Motor neuron (in vitro differentiated cells): Measurements from ENCODE around the gene GRK5. TPM values are rescaled to one million over a fixed set of nuclear protein-coding genes. Genes with fewer than 3 reads are reported as not detected.

Source experiments
- ATAC-seq, 8 experiments: fragments of 200-7000 bp; cut with Tn5 transposase; replicated peaks in 6 of 8; 2 replicates each; pipeline ENCODE4 v1.8.0; 2021; ENCODE audit warnings: mild to moderate bottlenecking in 8 of 8, moderate library complexity in 8 of 8
- H3K27ac ChIP-seq, 2 donors: fragments of 250-450 bp; sonication (Bioruptor Pico); 2 replicates each; pipeline ENCODE4 v1.9.0; 2021; ENCODE audit warnings: antibody characterized with exemption in 2 of 2, mild to moderate bottlenecking in 2 of 2, moderate library complexity in 1 of 2
- H3K4me1 ChIP-seq, 2 donors: fragments of 250-450 bp; sonication (Bioruptor Pico); replicated peaks in 1 of 2; 2 replicates each; pipeline ENCODE4 v1.6.1; 2021; ENCODE audit warnings: antibody characterized with exemption in 2 of 2, mild to moderate bottlenecking in 2 of 2, moderate library complexity in 1 of 2
- H3K4me3 ChIP-seq, 5 donors: fragments of 250-450 bp; sonication (Bioruptor Pico); 2 replicates each; pipeline ENCODE4 v1.9.0; 2021; ENCODE audit warnings: antibody characterized with exemption in 5 of 5, mild to moderate bottlenecking in 5 of 5, moderate library complexity in 4 of 5
- WGBS, 10 experiments: fragments of 450-650 bp; shearing (Covaris generic); methylation state at CpG; one replicate each; pipeline ENCODE4 v1.0.0; 2022; 5-methylcytosine and 5-hydroxymethylcytosine counted together
- in situ Hi-C, 9 experiments: fragments of 400-800 bp; cut with MboI; loops; one replicate each; pipeline ENCODE4 v1.15.0; 2021; ENCODE audit warnings: low sequenced_read_pairs in 9 of 9, low pct_unique_long_range_greater_than_20kb in 2 of 9; ENCODE audit not compliant: unreplicated experiment in 9 of 9
- total RNA-seq, 8 experiments: library from RNA; unstranded; fragments of 300-600 nt; gene quantifications; 2 replicates each; pipeline versions ENCODE4 v1.2.3 to v1.2.4, GENCODE V29; 2022

The GRK5 gene
- total RNA-seq, 8 experiments from 2014 or later, result 4.0 to 27.2 (median 11.1) TPM

DNA sequence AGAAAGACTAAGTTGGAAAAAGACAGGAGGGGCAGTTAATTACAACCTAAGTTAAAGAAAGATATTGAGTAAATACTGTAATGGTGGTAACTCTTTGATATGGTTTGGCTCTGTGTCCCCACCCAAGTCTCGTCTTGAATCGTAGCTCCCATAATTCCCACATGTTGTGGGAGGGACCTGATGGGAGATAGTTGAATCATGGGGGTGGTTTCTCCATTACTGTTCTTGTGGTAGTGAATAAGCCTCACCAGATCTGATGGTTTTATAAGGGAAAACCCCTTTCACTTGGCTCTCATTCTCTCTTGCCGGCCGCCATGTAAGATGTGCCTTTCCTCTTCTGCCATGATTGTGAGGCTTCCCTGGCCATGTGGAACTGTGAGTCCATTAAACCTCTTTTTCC, 143.8 kb downstream of the GRK5 start:
- peak in 2 of 8 experiments; percentile 66 to 86 for ATAC-seq
- 20 to 100% (median 93%) methylated on average over 1 to 4 of the region's 4 CpGs; no CpG with 5 or more reads in 3 of the 10 experiments for WGBS, 10 experiments
- H3K4me1 ChIP-seq, result peaks cover 7 to 11% of the 10 kb centered on the region in 2 donors
- no peak overlapping the region for H3K27ac ChIP-seq
- in situ Hi-C loops, result no loop called here
- H3K4me3 ChIP-seq, result no peak overlapping the region

DNA sequence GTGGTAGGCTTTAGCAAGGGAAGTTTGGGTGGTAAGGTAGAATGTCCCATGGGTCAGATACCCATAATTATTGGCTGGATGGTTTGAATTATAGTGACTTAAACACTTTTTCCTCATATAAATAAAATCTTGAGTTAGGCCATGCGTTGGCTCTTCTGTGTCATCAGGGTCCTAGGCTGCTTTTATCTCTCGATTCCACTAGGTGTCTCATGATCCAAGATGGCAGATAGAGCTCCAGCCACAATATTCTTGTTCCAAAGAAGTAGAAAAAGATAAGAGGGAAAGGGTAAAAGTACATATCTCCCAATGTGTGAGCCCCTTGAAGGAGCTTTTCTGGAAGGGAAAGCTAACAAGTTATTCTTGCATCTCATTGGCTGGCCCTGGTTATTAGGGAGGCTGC, 144.7 kb downstream of the GRK5 start:
- H3K4me1 ChIP-seq, result peaks cover 0 to 4% of the 10 kb centered on the region in 2 donors
- H3K4me3 ChIP-seq, result no peak overlapping the region
- WGBS, 10 experiments, result 92 to 100% (median 94%) methylated on average over 1 to 2 of the region's 2 CpGs; no CpG with 5 or more reads in 3 of the 10 experiments
- no peak overlapping the region for H3K27ac ChIP-seq
- no peak for ATAC-seq
- in situ Hi-C loops, result no loop called here

DNA sequence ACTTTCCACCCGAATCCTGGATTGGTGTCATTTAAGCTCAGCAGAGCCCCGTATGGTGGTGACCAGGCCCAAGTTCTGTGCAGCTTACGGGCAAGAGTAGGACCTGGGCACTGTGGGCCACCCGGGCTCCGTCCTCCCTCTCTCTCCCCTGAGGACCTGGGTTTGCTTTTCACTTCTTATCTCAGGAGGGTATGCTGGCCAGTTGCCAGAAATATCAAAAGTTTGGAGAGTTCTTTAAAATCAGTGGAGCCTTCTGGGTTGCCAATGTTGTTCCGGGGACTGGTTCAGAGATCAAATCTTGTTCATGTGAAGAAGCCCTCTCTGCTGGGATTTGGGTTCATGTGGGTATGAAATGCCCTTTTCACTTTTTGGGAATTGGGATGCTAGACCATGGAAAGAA, 145.4 kb downstream of the GRK5 start:
- Histone ChIP-seq H3K4me3 (no peak overlapping the region), H3K4me1 (peaks cover 0 to 3% of the 10 kb centered on the region in 2 donors), H3K27ac (no peak overlapping the region)
- no peak for ATAC-seq
- in situ Hi-C loops, result no loop called here
- WGBS, 10 experiments, result 80 to 100% (median 100%) methylated on average over 1 to 4 of the region's 6 CpGs; no CpG with 5 or more reads in 2 of the 10 experiments

DNA sequence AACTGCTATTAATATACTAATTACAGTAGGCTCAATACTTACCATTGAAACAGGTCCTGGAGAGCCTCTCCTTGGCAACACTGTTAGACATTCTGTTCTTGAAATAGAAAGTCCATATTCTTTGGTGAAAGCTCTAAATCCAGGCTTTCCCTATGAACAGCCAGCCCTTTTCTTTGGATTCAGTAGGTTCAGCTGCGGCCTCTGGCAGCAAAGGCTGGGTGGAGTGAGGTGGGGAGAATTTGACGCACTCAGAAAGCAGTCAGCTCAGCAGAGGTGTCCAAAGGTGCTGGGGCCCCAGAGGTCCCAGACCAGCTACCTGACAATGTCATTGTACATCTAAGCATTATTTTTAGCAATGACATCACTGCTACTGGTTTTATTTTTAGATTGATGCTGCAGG, 146.1 kb downstream of the GRK5 start:
- in situ Hi-C loops, result no loop called here
- no peak overlapping the region for H3K27ac ChIP-seq
- WGBS, 10 experiments, result 40 to 100% (median 100%) methylated on average over 1 of the region's 2 CpGs; no CpG with 5 or more reads in 5 of the 10 experiments
- H3K4me3 ChIP-seq, result no peak overlapping the region
- no peaks in the 10 kb centered on the region for H3K4me1 ChIP-seq
- ATAC-seq, result no peak

DNA sequence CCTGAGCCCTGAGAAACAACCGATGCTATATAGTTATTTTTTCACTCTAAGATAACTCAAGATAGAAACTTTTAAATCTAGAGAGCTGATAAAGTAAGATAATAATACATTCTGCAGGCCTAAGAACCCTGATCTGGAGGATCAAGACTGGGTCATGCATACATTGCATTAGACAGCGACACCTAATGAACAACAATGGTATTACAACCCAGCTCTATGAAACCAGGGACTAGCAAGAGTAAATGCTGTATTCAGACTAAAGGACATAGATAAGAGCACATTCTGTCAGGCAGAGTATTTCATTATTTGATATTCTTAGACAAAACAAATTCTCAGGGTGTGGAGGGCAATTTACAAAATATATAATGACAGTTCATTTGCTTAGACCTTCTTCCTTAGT, 148.6 kb downstream of the GRK5 start:
- WGBS, 10 experiments, result 43 to 100% (median 77%) methylated on average over 1 to 2 of the region's 2 CpGs; no CpG with 5 or more reads in 2 of the 10 experiments
- Histone ChIP-seq H3K4me3 (no peak overlapping the region), H3K27ac (no peak overlapping the region), H3K4me1 (no peaks in the 10 kb centered on the region)
- ATAC-seq, result no peak
- in situ Hi-C loops, result no loop called here

DNA sequence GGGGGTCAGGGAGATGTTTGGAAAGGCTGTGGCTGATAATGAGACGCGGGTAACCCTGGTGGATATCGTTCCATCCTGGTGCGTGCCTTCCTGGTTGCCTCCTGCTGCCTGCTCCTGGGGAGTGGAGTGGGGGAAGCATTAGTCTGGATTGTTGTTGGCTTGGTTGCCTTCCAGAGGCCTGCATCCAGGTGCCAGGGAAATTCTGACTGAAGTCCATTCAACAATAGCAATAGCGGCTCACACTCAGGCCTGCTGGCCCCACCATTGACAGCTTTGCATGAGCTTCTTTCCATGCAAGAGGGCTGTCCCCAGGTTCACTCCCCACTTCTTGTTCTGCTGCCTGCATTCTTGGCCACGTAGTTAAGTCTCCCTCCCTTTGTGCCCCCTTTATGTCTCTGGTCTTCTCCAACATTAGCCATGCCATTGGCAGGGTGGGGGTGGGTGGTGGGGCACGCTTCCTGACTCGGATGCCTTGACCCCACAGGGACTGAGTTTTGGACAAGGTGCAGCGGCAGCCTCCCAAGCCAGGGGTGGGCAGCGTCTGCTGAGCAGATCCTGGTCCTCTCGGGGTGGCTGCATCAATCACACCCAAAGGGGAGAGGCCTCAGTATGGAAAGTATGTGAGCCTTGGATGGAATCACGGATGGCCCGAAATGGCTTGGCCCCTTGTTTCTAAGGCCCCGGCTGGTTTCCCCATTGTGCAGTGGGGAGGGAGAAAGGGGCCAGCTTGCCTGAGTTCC, 150.2 kb downstream of the GRK5 start:
- 77 to 100% (median 96%) methylated on average over 1 to 4 of the region's 14 CpGs; no CpG with 5 or more reads in 6 of the 10 experiments for WGBS, 10 experiments
- Histone ChIP-seq H3K4me3 (no peak overlapping the region), H3K27ac (no peak overlapping the region), H3K4me1 (no peaks in the 10 kb centered on the region)
- in situ Hi-C loops, result no loop called here
- ATAC-seq, result no peak

DNA sequence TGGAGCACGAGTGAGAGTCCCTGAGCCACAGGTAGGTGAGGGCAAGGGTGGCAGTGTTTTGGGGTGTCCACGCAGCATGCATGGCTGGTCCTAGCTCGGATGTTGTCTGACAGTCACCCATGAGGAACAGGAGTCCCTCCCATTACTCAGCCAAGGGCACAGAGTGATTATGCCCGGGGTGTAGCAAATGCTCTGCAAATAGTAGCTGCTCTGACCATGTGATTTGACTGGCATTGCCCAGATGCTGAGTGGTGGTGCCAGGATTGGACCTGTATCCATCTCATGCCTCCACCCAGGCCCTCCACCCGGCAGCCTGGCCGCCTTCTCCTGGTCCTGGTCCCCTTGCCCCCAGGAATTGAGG, 150.8 kb downstream of the GRK5 start:
- Histone ChIP-seq H3K4me1 (no peaks in the 10 kb centered on the region), H3K27ac (no peak overlapping the region), H3K4me3 (no peak overlapping the region)
- in situ Hi-C loops, result no loop called here
- WGBS, 10 experiments, result 86 to 100% (median 90%) methylated on average over 2 to 3 of the region's 6 CpGs; no CpG with 5 or more reads in 7 of the 10 experiments
- no peak for ATAC-seq

DNA sequence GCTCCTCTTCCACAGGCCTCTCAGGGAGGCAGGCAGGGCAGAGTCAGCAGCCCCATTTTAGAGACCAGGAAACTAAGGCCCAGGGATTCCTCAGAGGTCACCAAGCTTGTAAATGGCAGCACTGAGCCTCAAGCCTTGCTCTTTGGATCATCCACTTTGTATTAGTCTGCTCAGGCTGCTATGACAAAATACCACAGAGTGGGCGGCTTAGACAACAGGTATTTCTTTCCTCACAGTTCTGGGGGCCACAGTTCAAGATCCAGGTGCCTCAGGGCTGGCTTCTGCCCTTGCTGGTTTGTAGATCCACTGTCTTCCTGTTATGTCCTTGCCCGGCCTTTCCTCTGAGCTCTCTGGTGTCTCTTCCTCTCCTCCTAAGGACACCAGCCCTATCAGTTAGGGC, 151.2 kb downstream of the GRK5 start:
- 83 to 100% (median 100%) methylated on average over 1 to 2 of the region's 2 CpGs; no CpG with 5 or more reads in 7 of the 10 experiments for WGBS, 10 experiments
- H3K4me3 ChIP-seq, result no peak overlapping the region
- in situ Hi-C loops, result no loop called here
- H3K27ac ChIP-seq, result no peak overlapping the region
- ATAC-seq, result no peak
- H3K4me1 ChIP-seq, result no peaks in the 10 kb centered on the region

DNA sequence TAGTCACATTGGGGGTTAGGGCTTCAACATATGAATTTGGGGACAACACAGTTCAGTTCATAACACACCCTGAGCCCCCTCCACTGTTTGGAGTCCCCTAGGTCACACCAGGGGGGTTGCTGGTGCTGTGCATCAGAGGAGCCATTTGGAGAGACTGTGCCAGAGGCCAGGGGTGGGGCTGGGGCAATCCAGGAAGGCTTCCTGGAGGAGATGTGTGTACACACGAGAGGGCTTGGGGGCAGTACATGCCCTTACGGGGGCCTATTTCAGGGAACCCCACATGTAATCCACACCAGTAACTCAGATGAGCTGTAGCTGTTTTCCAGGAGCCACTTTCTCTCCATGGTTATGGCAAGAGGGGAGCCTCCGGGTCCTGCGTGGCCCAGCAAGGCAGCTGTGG, 151.7 kb downstream of the GRK5 start:
- no peak overlapping the region for H3K27ac ChIP-seq
- no peaks in the 10 kb centered on the region for H3K4me1 ChIP-seq
- H3K4me3 ChIP-seq, result no peak overlapping the region
- ATAC-seq, result no peak
- in situ Hi-C loops, result no loop called here
- 70 to 100% (median 92%) methylated on average over 1 to 2 of the region's 4 CpGs; no CpG with 5 or more reads in 6 of the 10 experiments for WGBS, 10 experiments

DNA sequence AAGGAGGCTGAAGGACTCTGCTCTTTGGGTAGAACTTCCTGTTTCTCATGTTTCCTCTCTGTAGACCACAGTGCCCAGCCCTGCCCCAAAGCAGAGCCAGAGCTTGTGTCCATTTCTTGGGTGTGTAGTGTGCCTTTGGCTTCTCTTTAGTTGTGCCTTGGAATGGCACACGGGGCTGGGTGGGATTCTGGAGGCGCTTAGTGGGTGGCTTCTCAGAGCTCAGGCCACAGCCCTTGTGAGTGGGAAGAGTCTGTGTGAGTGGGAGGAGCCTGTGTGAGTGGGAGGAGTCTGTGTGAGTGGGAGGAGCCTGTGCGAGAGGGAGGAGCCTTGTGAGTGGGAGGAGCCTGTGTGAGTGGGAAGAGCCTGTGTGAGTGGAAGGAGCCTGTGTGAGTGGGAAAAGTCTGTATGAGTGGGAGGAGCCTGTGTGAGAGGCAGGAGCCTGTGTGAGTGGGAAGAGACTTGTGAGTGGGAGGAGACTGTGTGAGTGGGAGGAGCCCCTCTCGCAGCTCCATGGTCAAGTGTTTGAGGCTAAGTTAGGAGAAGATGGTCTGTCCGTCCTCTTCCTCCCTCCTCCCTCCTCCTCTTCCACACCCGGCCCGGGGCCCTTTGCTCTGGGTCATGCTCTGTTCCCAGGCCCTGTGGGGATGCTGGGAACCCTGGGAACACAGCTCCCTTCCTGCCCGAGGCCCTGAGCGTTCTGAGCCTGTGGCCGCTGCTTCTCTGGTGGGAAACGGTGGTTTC, 153.0 kb downstream of the GRK5 start:
- Histone ChIP-seq H3K4me3 (no peak overlapping the region), H3K27ac (no peak overlapping the region), H3K4me1 (peaks cover 10 to 11% of the 10 kb centered on the region in 2 donors)
- 53 to 100% (median 88%) methylated on average over 1 to 5 of the region's 11 CpGs; no CpG with 5 or more reads in 5 of the 10 experiments for WGBS, 10 experiments
- peak in 1 of 8 experiments; percentile 35 for ATAC-seq
- in situ Hi-C loops, result no loop called here

DNA sequence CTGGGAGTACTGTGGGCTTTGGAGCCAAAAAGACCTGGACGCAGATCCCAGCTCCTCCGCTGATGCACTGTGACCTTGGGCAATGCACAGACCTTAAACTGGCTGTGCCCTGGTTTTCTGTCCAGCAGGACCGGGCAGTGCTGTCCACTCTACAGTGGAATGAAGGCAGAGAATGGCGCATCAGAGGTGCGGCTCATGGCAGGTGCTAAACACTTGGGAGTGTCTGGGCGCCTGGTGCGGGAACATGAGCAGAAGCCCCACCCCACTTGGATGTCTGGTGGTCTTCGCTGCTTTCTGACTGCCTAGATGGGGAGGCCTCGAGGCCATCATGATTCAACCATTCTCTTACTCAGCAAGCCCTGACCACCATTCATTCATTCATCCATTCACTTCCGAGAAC, 153.7 kb downstream of the GRK5 start:
- no peak for ATAC-seq
- in situ Hi-C loops, result no loop called here
- Histone ChIP-seq H3K4me1 (peaks cover 15 to 17% of the 10 kb centered on the region in 2 donors), H3K27ac (no peak overlapping the region), H3K4me3 (no peak overlapping the region)
- 83 to 100% (median 87%) methylated on average over 1 to 3 of the region's 10 CpGs; no CpG with 5 or more reads in 6 of the 10 experiments for WGBS, 10 experiments

DNA sequence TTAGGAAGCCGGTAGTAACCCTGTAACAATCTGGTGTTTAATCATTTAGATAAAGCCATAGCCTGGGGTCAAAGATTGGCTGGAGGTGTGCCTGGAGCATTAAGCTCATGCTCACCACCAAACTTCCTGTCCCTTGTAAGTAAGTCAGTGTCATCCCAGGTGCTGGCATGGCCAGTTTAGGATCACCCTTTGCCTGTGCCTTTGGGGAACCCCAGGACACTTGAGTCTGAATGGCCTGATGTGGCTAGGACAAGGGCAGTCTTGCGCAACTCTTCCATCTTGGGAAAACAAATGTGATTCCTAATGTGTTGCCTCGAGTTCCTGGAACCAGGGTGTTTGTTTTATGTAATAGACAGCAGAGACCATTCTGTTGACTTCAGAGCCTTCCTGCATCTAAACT, 154.8 kb downstream of the GRK5 start:
- in situ Hi-C loops, result no loop called here
- no peak overlapping the region for H3K4me3 ChIP-seq
- H3K4me1 ChIP-seq, result peaks cover 25 to 26% of the 10 kb centered on the region in 2 donors
- H3K27ac ChIP-seq, result no peak overlapping the region
- WGBS, 10 experiments, result 50 to 93% (median 90%) methylated on average over 1 to 3 of the region's 3 CpGs; no CpG with 5 or more reads in 5 of the 10 experiments
- ATAC-seq, result no peak
